ENCODE results near the gene FCRLB.
"Not testable (repeated sequence)": the region's sequence is repeated elsewhere in the genome, so short reads cannot be mapped to it uniquely, and the experiment has no call there.

Gene FCRLB

GRCh38 chr1:161769673-161770045 is 48.3 kb downstream of the FCRLB start:
- H3K9ac ChIP-seq (ENCODE audit: low read depth in 1 of 2, low read length in 2 of 2); H3K36me3 ChIP-seq (ENCODE audit: control insufficient read depth in 2 of 2, insufficient read depth in 2 of 2, low read length in 2 of 2); H3K4me3 ChIP-seq (ENCODE audit: low read length in 2 of 2); H3K27me3 ChIP-seq (ENCODE audit: control insufficient read depth in 2 of 2, insufficient read depth in 2 of 2, low read length in 2 of 2); H3K9me3 ChIP-seq (ENCODE audit: control insufficient read depth in 2 of 2, low read length in 2 of 2); H3K27ac ChIP-seq (ENCODE audit: low read depth in 2 of 2, low read length in 2 of 2): not testable (repeated sequence)
- H3K4me1 ChIP-seq (ENCODE audit: control insufficient read depth in 2 of 2, insufficient read depth in 2 of 2, low read length in 2 of 2), result peaks cover 3 to 16% of the 10 kb centered on the region in 2 donors

GRCh38 chr1:161770250-161770649 is 48.9 kb downstream of the FCRLB start:
- Histone ChIP-seq H3K4me3 (ENCODE audit: low read length in 2 of 2) (no peak overlapping the region), H3K9ac (ENCODE audit: low read depth in 1 of 2, low read length in 2 of 2) (no peak overlapping the region), H3K4me1 (ENCODE audit: control insufficient read depth in 2 of 2, insufficient read depth in 2 of 2, low read length in 2 of 2) (peaks cover 3 to 14% of the 10 kb centered on the region in 2 donors), H3K36me3 (ENCODE audit: control insufficient read depth in 2 of 2, insufficient read depth in 2 of 2, low read length in 2 of 2) (no peaks in the 10 kb centered on the region), H3K9me3 (ENCODE audit: control insufficient read depth in 2 of 2, low read length in 2 of 2) (no peaks in the 10 kb centered on the region), H3K27me3 (ENCODE audit: control insufficient read depth in 2 of 2, insufficient read depth in 2 of 2, low read length in 2 of 2) (no peaks in the 10 kb centered on the region), H3K27ac (ENCODE audit: low read depth in 2 of 2, low read length in 2 of 2) (no peak overlapping the region)

- H3K27me3 ChIP-seq (ENCODE audit: control insufficient read depth in 2 of 2, insufficient read depth in 2 of 2, low read length in 2 of 2), result no peaks in the 10 kb centered on the region
- no peaks in the 10 kb centered on the region for H3K9me3 ChIP-seq (ENCODE audit: control insufficient read depth in 2 of 2, low read length in 2 of 2)
- H3K9ac ChIP-seq (ENCODE audit: low read depth in 1 of 2, low read length in 2 of 2), result no peak overlapping the region
- H3K4me3 ChIP-seq (ENCODE audit: low read length in 2 of 2), result no peak overlapping the region
- peaks cover 3 to 14% of the 10 kb centered on the region in 2 donors for H3K4me1 ChIP-seq (ENCODE audit: control insufficient read depth in 2 of 2, insufficient read depth in 2 of 2, low read length in 2 of 2)
- no peaks in the 10 kb centered on the region for H3K36me3 ChIP-seq (ENCODE audit: control insufficient read depth in 2 of 2, insufficient read depth in 2 of 2, low read length in 2 of 2)
- H3K27ac ChIP-seq (ENCODE audit: low read depth in 2 of 2, low read length in 2 of 2), result no peak overlapping the region
Observed at GRCh38 chr1:161771161-161771560, 49.8 kb downstream of the FCRLB start.

GRCh38 chr1:161771973-161772372 is 50.6 kb downstream of the FCRLB start:
- no peaks in the 10 kb centered on the region for H3K27me3 ChIP-seq (ENCODE audit: control insufficient read depth in 2 of 2, insufficient read depth in 2 of 2, low read length in 2 of 2)
- H3K27ac ChIP-seq (ENCODE audit: low read depth in 2 of 2, low read length in 2 of 2), result peak overlapping the region in 1 of 2 donors; percentile 10
- H3K36me3 ChIP-seq (ENCODE audit: control insufficient read depth in 2 of 2, insufficient read depth in 2 of 2, low read length in 2 of 2), result no peaks in the 10 kb centered on the region
- peaks cover 3 to 11% of the 10 kb centered on the region in 2 donors for H3K4me1 ChIP-seq (ENCODE audit: control insufficient read depth in 2 of 2, insufficient read depth in 2 of 2, low read length in 2 of 2)
- H3K9me3 ChIP-seq (ENCODE audit: control insufficient read depth in 2 of 2, low read length in 2 of 2), result no peaks in the 10 kb centered on the region
- H3K9ac ChIP-seq (ENCODE audit: low read depth in 1 of 2, low read length in 2 of 2), result no peak overlapping the region
- H3K4me3 ChIP-seq (ENCODE audit: low read length in 2 of 2), result no peak overlapping the region

DNA sequence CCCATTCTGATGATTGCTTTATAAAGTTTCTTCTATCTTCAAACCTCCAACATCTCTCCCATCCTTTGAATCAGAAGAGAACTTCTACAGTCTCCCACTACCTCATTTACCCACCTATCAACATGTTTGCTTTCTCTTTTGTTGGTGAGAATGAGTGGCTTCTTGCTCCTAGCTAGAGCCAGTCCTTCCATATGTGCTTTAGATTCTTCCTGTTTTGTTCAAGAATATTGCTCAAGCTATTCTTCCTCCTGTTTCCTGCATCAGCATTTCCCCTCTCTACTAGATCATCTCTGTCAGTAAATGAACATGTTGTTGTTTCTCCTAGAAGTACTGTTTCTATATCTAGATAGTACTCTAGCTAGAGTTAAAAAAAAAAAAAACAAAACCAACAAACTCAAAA is 51.1 kb downstream of the FCRLB start:
- H3K4me1 ChIP-seq (ENCODE audit: control insufficient read depth in 2 of 2, insufficient read depth in 2 of 2, low read length in 2 of 2), result peaks cover 2 to 8% of the 10 kb centered on the region in 2 donors
- no peaks in the 10 kb centered on the region for H3K27me3 ChIP-seq (ENCODE audit: control insufficient read depth in 2 of 2, insufficient read depth in 2 of 2, low read length in 2 of 2)
- no peaks in the 10 kb centered on the region for H3K36me3 ChIP-seq (ENCODE audit: control insufficient read depth in 2 of 2, insufficient read depth in 2 of 2, low read length in 2 of 2)
- H3K9ac ChIP-seq (ENCODE audit: low read depth in 1 of 2, low read length in 2 of 2), result no peak overlapping the region
- no peaks in the 10 kb centered on the region for H3K9me3 ChIP-seq (ENCODE audit: control insufficient read depth in 2 of 2, low read length in 2 of 2)
- H3K27ac ChIP-seq (ENCODE audit: low read depth in 2 of 2, low read length in 2 of 2), result no peak overlapping the region
- H3K4me3 ChIP-seq (ENCODE audit: low read length in 2 of 2), result no peak overlapping the region

GRCh38 chr1:161773791-161774190 is 52.4 kb downstream of the FCRLB start:
- Histone ChIP-seq H3K4me1 (ENCODE audit: control insufficient read depth in 2 of 2, insufficient read depth in 2 of 2, low read length in 2 of 2) (peaks cover 0 to 3% of the 10 kb centered on the region in 2 donors), H3K4me3 (ENCODE audit: low read length in 2 of 2) (no peak overlapping the region), H3K27me3 (ENCODE audit: control insufficient read depth in 2 of 2, insufficient read depth in 2 of 2, low read length in 2 of 2) (no peaks in the 10 kb centered on the region), H3K9me3 (ENCODE audit: control insufficient read depth in 2 of 2, low read length in 2 of 2) (no peaks in the 10 kb centered on the region), H3K27ac (ENCODE audit: low read depth in 2 of 2, low read length in 2 of 2) (no peak overlapping the region), H3K36me3 (ENCODE audit: control insufficient read depth in 2 of 2, insufficient read depth in 2 of 2, low read length in 2 of 2) (no peaks in the 10 kb centered on the region), H3K9ac (ENCODE audit: low read depth in 1 of 2, low read length in 2 of 2) (no peak overlapping the region)

DNA sequence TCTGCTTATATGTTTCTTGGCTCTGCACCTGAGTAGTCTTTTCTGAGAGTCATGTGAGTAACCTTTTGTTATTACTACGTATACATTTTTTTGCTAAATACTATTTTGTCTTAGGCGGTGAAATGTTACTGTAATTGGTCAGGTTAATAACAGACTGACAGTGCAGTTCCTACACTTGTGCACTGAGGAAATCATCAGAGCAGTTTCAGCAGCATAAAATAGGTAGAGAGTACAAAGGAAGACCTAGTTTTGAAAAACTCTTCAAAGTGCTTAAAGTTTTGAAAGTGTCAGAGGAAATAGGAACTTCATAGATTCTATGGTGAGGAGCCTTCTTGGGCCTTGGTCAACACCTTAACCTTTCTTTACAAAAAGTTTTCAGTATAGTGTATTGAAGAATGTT is 55.9 kb downstream of the FCRLB start:
- Histone ChIP-seq H3K9ac (ENCODE audit: low read depth in 1 of 2, low read length in 2 of 2) (no peak overlapping the region), H3K36me3 (ENCODE audit: control insufficient read depth in 2 of 2, insufficient read depth in 2 of 2, low read length in 2 of 2) (peaks cover 0 to 2% of the 10 kb centered on the region in 2 donors), H3K4me3 (ENCODE audit: low read length in 2 of 2) (no peak overlapping the region), H3K27me3 (ENCODE audit: control insufficient read depth in 2 of 2, insufficient read depth in 2 of 2, low read length in 2 of 2) (no peaks in the 10 kb centered on the region), H3K27ac (ENCODE audit: low read depth in 2 of 2, low read length in 2 of 2) (no peak overlapping the region), H3K9me3 (ENCODE audit: control insufficient read depth in 2 of 2, low read length in 2 of 2) (no peaks in the 10 kb centered on the region), H3K4me1 (ENCODE audit: control insufficient read depth in 2 of 2, insufficient read depth in 2 of 2, low read length in 2 of 2) (no peaks in the 10 kb centered on the region)

Data from mucosa of rectum (tissue), 2 donors.